Right lobe of liver (tissue), 4 donors: ENCODE results near the gene PCYT1B.

Experiments
- CTCF ChIP-seq, 4 donors: fragments of 200-600 bp in 3 of 4; fragments of 450-650 bp in 1 of 4; IDR thresholded peaks; one replicate each; pipeline versions ENCODE4 v1.5.1 to v1.8.0; 2016 to 2022; ENCODE audit warnings: antibody characterized with exemption in 4 of 4, mild to moderate bottlenecking in 2 of 4
- POLR2A ChIP-seq: fragments of 450-650 bp; IDR thresholded peaks from one replicate; pipeline ENCODE4 v1.6.1; 2017; ENCODE audit warnings: antibody characterized with exemption, mild to moderate bottlenecking
- donor health status: DM: no; HTN: no; CAD: no.
- donor health status: DM: no; HTN: no; CAD: no.
- donor health status: DM: no; HTN: yes; CAD: no.

GRCh38 chrX:24542756-24543155 lies 104.4 kb downstream of the PCYT1B start:
- TF ChIP-seq CTCF (IDR thresholded peaks at IDR 0.05) (no peak), POLR2A (no peak)
